DMS53 treated with DMSO at 0.1 percent for 48 hours (cell line): ENCODE measurements around the gene CNDP2.

Source experiments
- DNase-seq: peaks from one replicate; lab custom pipeline; 2025; ENCODE audit not compliant: unreplicated experiment; lab: John Stamatoyannopoulos, UW

CNDP2 gene

GRCh38 chr18:74533666-74534065 lies 37.5 kb downstream of the CNDP2 start:
- DNase-seq: no peak

GRCh38 chr18:74534150-74534969 lies 38.2 kb downstream of the CNDP2 start, which contains the start of gene CNDP1:
TSS of gene CNDP1 (plus strand) at chr18:74534500. CDS start at chr18:74534668, 168 bp downstream.
- DNase-seq: no peak

DNA sequence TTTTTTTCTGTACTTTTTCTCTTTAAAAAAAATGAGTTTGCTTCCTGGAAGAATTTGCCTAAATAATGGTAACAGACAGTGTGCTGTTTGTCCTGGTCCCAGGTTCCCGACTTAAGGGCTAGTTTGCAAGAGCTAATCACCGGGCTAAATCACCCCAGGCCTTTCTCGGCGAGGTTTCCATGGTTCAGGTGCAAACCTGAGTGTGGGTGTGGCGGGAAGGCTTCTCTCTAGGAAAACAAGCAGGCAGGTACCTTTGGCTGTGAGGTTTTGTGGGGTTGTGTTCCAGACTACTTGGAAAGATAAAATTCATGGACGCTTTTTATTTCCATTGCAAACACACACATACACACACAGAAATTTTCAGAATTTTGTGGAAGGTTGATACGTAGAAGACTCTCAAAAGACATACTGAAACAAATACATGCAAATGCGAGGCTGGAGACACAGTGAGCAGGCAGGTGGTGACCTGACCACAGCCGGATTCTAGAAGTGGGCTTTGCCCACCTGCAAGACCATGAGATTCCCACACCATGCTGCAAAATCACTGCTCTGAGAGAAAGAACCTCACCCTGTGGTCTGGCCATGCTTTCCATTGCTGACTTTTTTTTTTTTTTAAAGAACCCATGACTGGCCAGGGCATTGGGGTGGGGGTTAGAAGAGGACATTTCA lies 39.0 kb downstream of the CNDP2 start:
- no peak for DNase-seq

- DNase-seq: no peak
These were observed 43.1 kb downstream of the CNDP2 start for GRCh38 chr18:74539289-74539688.

GRCh38 chr18:74540652-74541421 lies 44.7 kb downstream of the CNDP2 start:
- no peak for DNase-seq

- no peak for DNase-seq
These were observed 45.8 kb downstream of the CNDP2 start for GRCh38 chr18:74541703-74542555.

GRCh38 chr18:74544898-74545297 lies 48.7 kb downstream of the CNDP2 start:
- no peak for DNase-seq

- DNase-seq: no peak
These were observed 49.8 kb downstream of the CNDP2 start for GRCh38 chr18:74546007-74546406.

- DNase-seq: no peak
These were observed 50.8 kb downstream of the CNDP2 start for GRCh38 chr18:74546751-74547530.

DNA sequence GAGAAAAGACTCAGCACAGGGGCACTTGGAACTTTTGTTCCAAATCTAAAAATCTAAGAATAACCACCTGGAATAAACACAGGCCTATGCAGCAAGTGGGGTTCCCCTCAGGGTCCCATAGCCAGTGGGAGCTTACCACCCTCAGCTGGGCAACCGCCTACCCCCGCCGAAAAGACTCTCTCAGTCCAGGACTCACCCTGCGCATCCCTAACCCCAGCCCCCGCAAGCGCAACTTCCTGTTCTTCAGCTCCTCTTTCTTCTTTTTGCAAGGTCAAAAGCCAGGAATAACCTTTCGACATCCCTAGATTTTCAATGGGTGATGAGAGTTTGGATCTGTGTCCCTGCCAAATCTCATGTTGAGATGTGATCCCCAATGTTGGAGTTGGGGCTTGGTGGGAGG lies 51.7 kb downstream of the CNDP2 start:
- no peak for DNase-seq

DNA sequence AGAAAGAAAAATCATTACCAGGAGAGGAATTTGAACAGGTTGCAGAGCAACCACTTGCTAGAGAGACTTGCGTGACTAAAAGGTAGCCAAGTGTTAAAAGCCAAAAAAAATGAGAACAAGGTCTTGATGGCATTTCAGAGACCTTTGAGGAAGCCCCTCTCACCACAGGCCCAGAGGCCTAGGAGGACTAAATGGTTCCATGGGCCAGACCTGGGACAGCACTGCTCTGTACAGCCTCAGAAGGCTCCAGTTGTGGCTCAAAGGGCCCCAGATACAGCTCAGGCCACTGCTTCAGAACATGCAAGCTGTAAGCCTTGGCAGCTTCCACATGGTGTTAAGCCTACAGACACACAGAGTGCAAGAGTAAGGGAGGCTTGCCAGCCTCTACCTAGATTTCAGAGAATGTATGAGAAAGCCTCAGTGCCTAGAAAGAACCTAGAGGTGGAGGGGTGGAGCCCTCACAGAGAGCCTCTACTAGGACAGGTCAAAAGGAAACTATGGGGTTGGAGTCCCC lies 53.5 kb downstream of the CNDP2 start:
- no peak for DNase-seq

DNA sequence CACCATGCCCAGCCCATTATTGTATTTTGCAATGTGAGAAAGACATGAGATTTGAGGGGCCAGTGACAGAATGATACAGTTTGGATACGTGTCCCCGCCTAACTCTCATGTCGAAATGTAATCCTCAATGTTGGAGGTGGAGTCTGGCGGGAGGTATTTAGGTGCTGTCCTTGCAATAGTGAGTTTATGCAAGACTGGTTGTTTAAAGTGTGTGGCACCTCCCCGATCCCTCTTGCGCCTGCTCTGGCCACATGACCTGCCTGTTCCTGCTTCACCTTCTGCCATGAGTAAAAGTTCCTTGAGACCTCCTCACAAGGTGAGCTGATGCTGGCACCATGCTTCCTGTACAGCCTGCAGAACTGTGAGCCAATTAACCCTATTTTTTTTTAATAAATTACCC lies 54.7 kb downstream of the CNDP2 start:
- DNase-seq: no peak

- DNase-seq: no peak
These were observed 55.3 kb downstream of the CNDP2 start for GRCh38 chr18:74551452-74551851.

DNA sequence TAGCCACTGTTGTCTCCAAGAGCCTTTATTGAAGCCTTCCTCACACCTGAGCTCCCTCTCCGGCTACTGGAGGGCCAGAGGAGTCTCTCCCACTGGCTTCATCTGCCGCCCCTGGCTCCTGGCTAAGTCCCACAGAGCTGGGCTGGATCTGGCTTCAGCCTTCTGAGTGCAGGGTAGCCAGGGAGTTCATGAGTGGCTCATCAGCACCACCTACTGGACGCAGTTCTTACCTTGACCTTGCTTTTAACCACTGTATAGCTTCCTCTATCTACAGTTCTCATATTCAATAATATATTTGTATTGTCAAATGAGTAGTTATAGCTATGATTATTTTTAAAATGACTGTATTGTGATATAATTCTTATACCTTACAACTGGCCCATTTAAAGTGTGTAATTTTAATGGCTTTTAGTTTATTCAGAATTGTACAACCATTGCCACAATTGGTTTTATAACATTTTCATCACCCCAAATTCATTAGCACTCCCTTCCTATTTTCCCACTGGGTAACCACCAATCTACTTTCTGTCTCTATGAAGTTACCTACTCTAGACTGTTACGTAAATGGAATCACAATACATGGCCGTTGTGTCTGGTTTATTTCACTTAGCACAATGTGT lies 55.9 kb downstream of the CNDP2 start:
- peak; percentile 95 for DNase-seq

DNA sequence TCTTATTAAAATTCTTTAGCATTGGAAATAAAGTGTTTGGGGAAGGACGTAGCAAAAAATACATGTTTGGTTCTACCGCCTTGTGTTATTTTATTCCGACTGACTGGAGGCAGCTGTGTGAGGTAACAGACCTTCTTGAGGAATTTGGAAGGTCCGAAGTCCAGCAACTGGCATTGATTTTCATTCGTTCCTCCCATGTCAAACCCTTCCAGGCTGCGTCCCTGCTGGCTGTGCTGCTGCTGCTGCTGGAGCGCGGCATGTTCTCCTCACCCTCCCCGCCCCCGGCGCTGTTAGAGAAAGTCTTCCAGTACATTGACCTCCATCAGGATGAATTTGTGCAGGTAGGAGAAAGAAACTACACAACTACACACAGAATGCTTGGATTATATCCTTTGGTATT lies 60.0 kb downstream of the CNDP2 start:
- DNase-seq: no peak

DNA sequence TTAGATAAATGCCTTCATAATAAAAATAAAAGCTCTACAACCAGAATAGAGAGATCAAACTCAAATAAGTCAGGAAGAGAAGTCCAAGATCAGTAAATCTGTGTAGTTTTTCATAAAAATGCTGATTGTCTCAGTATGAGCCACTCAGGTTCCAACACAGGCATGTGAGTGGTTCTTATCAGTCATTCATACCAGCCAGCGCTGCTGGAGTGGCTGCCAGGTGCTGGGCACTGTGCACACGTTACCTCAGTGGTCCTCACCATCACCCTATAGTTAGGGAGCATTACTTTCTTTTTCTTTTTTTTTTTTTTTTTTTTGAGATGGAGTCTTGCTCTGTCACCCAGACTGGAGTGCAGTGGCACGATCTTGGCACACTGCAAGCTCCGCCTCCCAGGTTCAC lies 61.9 kb downstream of the CNDP2 start:
- DNase-seq: no peak

DNA sequence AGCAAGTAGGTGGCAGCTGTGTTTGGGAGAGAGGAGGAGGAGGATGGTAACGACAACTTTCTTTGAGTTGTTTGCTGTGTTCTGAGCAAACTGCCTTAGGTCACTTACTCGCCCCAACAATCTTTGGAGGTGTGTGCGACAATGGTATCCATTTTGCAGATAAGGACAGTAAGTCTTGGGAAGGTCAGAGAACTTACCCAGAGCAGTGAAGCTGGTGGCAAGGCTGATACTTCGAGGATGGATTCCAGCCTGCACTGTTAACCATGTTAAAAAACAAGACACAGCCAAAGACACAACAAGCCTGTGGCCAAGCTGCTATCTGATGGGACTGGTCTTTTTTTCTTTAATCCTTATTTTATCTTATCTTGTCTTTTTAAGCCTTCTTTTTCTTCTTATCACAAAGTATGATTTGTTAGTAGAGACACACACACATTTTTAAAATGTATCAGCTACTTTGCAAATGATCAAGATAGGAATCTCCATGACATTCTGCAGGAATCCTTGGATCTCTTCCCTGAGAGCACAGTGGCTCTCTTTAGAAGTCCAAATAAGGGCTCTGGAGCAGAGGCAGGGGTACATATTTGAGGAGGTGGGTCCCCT lies 66.1 kb downstream of the CNDP2 start:
- DNase-seq: no peak

DNA sequence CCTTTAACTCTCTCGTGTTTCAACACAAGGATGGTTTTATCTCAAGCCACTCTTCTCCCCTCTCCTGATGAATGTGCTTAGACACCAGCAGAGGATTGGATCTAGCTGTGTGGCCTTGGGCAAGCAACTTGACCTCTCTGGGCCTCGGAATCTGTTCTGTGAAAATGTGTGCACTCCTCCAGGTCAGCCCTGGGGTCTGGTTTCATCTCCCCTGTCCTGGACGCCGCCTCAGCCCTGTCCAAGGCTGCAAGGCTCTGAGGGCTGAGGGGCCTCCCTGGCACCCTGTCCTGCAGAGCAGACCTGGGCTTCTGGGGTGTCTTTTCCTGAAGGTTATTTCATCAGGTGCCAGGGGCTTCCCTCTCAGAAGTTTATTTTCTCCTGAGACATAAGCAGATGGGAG lies 66.6 kb downstream of the CNDP2 start:
- no peak for DNase-seq

- DNase-seq: no peak
These were observed 67.8 kb downstream of the CNDP2 start for GRCh38 chr18:74563999-74564398.
